NT2/D1 (cell line): ENCODE data around the gene STS.

Experiments
- YY1 ChIP-seq: IDR thresholded peaks from 2 replicates; pipeline ENCODE4 v1.6.1; 2011; ENCODE audit not compliant: insufficient read length, insufficient read depth
- ZNF274 ChIP-seq: IDR thresholded peaks from 2 replicates; pipeline ENCODE4 v1.6.1; 2011; ENCODE audit warnings: mild to moderate bottlenecking, low read depth, low read length

DNA sequence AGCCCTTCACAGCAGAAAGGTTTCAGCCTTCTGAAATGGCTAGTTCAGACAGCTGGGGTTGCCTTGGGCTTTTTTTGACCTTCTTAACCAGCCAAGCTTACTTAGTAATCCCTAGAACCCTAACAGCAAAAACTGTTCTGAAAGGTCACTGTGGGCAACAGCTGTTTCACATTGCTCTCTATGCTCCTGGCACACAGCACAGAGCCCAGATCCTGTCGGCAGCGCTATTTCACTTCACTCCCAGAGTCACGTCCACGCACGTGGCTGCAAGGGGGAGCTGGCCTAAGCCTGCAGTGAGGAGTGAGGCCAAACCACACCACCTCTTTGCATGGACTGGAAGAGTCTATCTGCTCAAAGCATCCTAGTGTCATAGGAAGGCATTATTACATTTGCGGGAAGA lies 32.0 kb upstream of the STS start:
- TF ChIP-seq YY1 (no peak), ZNF274 (no peak)
